Subcutaneous adipose tissue (tissue), 4 donors: Measurements from ENCODE around the gene SDHB. TPM values are rescaled to one million over a fixed set of nuclear protein-coding genes. Genes with fewer than 3 reads are reported as not detected.

ENCODE experiments used
- CTCF ChIP-seq: fragments of 450-650 bp; IDR thresholded peaks from one replicate; pipeline ENCODE4 v1.5.1; 2016; ENCODE audit warnings: low read depth, mild to moderate bottlenecking, control low read depth, antibody characterized with exemption, moderate library complexity
- total RNA-seq, 4 donors: library from RNA; depleted of rRNA; stranded (reverse); fragments of >200 nt; gene quantifications; one replicate each; pipeline ENCODE4 v1.1.0, GENCODE V29; 2016

Gene SDHB
- total RNA-seq, 4 donors from 2014 or later = 105 to 138 (median 121) TPM

GRCh38 chr1:17045150-17045549 is 8.7 kb downstream of the SDHB start:
- no peak for TF ChIP-seq CTCF

GRCh38 chr1:17043676-17044075 is 10.2 kb downstream of the SDHB start:
- no peak for TF ChIP-seq CTCF

GRCh38 chr1:17040135-17040534 is 13.7 kb downstream of the SDHB start:
- TF ChIP-seq CTCF = no peak

- TF ChIP-seq CTCF = no peak
Observed at GRCh38 chr1:17039522-17039921, 14.3 kb downstream of the SDHB start.

- no peak for TF ChIP-seq CTCF
Observed at GRCh38 chr1:17033481-17033880, 20.4 kb downstream of the SDHB start.

GRCh38 chr1:17032741-17033140 is 21.1 kb downstream of the SDHB start:
- no peak for TF ChIP-seq CTCF

- no peak for TF ChIP-seq CTCF
Observed at GRCh38 chr1:17031436-17031835, 22.4 kb downstream of the SDHB start.
